T-cell (primary cell): Measurements from ENCODE around the gene CPN2. TPM values are rescaled to one million over a fixed set of nuclear protein-coding genes. Genes with fewer than 3 reads are reported as not detected.

Experiments
- ATAC-seq, 4 experiments: fragments of 200-7000 bp in 3 of 4; fragments of 150-1000 bp in 1 of 4; cut with Tn5 transposase; replicated peaks in 1 of 4; 1 replicate in 3 of 4; 2 replicates in 1 of 4; pipeline ENCODE4 v1.10.0; 2021; ENCODE audit warnings: moderate library complexity in 3 of 4, mild to moderate bottlenecking in 2 of 4, moderate number of reproducible peaks in 1 of 4
- CTCF ChIA-PET, 2 donors: fragments of 300-600 bp; sonication (Branson Sonifier 250); formaldehyde crosslinking; loops; one replicate each; lab custom pipeline; 2022; ENCODE audit warnings: antibody characterized with exemption in 2 of 2; lab: Charles Lee
- POLR2A ChIA-PET, 2 donors: fragments of 300-600 bp; sonication (Branson Sonifier 250); formaldehyde crosslinking; loops; one replicate each; lab custom pipeline; 2022; ENCODE audit warnings: antibody characterized with exemption in 2 of 2; lab: Charles Lee
- DNase-seq, 35 experiments: peaks; one replicate each; pipeline versions ENCODE4 v3.0.0 to v3.0.0-alpha.2; 2013 to 2023
- H3K27ac ChIP-seq: one replicate; pipeline ENCODE4 v1.5.1; 2013; ENCODE audit warnings: low read length
- H3K27me3 ChIP-seq, 2 experiments: replicated peaks in 1 of 2; 1 replicate in 1 of 2; 2 replicates in 1 of 2; pipeline versions ENCODE4 v1.6.1 to v1.7.0; 2013; ENCODE audit warnings: low read length in 1 of 2, mixed read lengths in 1 of 2; ENCODE audit not compliant: control insufficient read depth in 2 of 2, insufficient read depth in 2 of 2; ENCODE audit errors: extremely low read depth in 1 of 2
- H3K36me3 ChIP-seq, 2 donors: 1 replicate in 1 of 2; 2 replicates in 1 of 2; pipeline versions ENCODE4 v1.6.1 to v1.7.0; 2013; ENCODE audit warnings: low read length in 1 of 2; ENCODE audit not compliant: control insufficient read depth in 2 of 2, insufficient read depth in 1 of 2; ENCODE audit errors: extremely low read depth in 1 of 2
- H3K4me1 ChIP-seq, 2 experiments: 1 replicate in 1 of 2; 2 replicates in 1 of 2; pipeline versions ENCODE4 v1.6.1 to v1.7.0; 2013; ENCODE audit warnings: low read length in 2 of 2, mixed read lengths in 1 of 2; ENCODE audit not compliant: insufficient read depth in 2 of 2, control insufficient read depth in 1 of 2; ENCODE audit errors: extremely low read depth in 1 of 2
- H3K4me3 ChIP-seq, 2 donors: 1 replicate in 1 of 2; 2 replicates in 1 of 2; pipeline versions ENCODE4 v1.5.1 to v1.7.0; 2013; ENCODE audit warnings: mild to moderate bottlenecking in 2 of 2, low read length in 1 of 2, moderate library complexity in 1 of 2; ENCODE audit not compliant: control insufficient read depth in 1 of 2; ENCODE audit errors: extremely low read depth in 1 of 2
- H3K9me3 ChIP-seq: 2 replicates; pipeline ENCODE4 v1.7.0; 2013
- H3K27ac Mint-ChIP-seq, 2 donors: one replicate each; pipeline ENCODE4 v1.8.0; 2020 to 2021; ENCODE audit warnings: mild to moderate bottlenecking in 2 of 2, mixed read lengths in 2 of 2
- H3K27me3 Mint-ChIP-seq, 2 donors: one replicate each; pipeline ENCODE4 v1.8.0; 2021 to 2022; ENCODE audit warnings: mixed read lengths in 2 of 2
- H3K36me3 Mint-ChIP-seq: one replicate; pipeline ENCODE4 v1.8.0; 2021; ENCODE audit warnings: mixed read lengths
- H3K4me1 Mint-ChIP-seq, 3 donors: one replicate each; pipeline ENCODE4 v1.8.0; 2020 to 2022; ENCODE audit warnings: mixed read lengths in 3 of 3, mild to moderate bottlenecking in 1 of 3
- H3K4me3 Mint-ChIP-seq, 3 donors: one replicate each; pipeline ENCODE4 v1.8.0; 2020 to 2022; ENCODE audit warnings: mild to moderate bottlenecking in 3 of 3, mixed read lengths in 3 of 3, moderate library complexity in 3 of 3
- H3K9me3 Mint-ChIP-seq, 3 donors: one replicate each; pipeline ENCODE4 v1.8.0; 2020 to 2022; ENCODE audit warnings: mixed read lengths in 3 of 3
- WGBS: methylation state at CpG from one replicate; pipeline ENCODE4 v1.1.5; 2013; ENCODE audit warnings: missing lambda C conversion rate; ENCODE audit not compliant: insufficient coverage; 5-methylcytosine and 5-hydroxymethylcytosine counted together
- total RNA-seq, 35 experiments: library from RNA in 6 of 35; stranded (reverse) in 6 of 35; fragments of 120-200 nt in 1 of 35; gene quantifications; one replicate each; pipeline versions ENCODE4 v1.2.1 to v1.2.4 and lab custom pipeline; 2013 to 2026

CPN2 gene
- total RNA-seq, 5 donors from 2014 or later (not counting 1 experiment from before 2014, with no cell fraction given) = 0.12 to 0.13 TPM; not detected in 3

- no peak for ATAC-seq
- no peaks in the 10 kb centered on the region for H3K9me3 ChIP-seq
- POLR2A ChIA-PET = interaction anchor here in 1 of 2 donors (0.6 kb wide), 1 partner anchor 15 kb away, joined by 5 read pairs; no protein-coding TSS in a partner anchor
- no peaks in the 10 kb centered on the region for H3K4me1 ChIP-seq
- no peak overlapping the region for H3K27ac ChIP-seq
- 93% methylated on average over 11 of the region's 14 CpGs for WGBS
- H3K36me3 ChIP-seq = no peaks in the 10 kb centered on the region
- Mint-ChIP-seq H3K36me3 (no peaks in the 10 kb centered on the region), H3K27ac (no peak overlapping the region), H3K27me3 (peaks cover 12 to 17% of the 10 kb centered on the region in 2 donors), H3K9me3 (no peaks in the 10 kb centered on the region), H3K4me3 (no peak overlapping the region), H3K4me1 (no peaks in the 10 kb centered on the region)
- peaks cover 0 to 47% of the 10 kb centered on the region in 2 experiments for H3K27me3 ChIP-seq
- CTCF ChIA-PET = no interaction called here
- DNase-seq = no peak
- H3K4me3 ChIP-seq = no peak overlapping the region
Measured at GRCh38 chr3:194383276-194383940, 32.3 kb upstream of the CPN2 start.

DNA sequence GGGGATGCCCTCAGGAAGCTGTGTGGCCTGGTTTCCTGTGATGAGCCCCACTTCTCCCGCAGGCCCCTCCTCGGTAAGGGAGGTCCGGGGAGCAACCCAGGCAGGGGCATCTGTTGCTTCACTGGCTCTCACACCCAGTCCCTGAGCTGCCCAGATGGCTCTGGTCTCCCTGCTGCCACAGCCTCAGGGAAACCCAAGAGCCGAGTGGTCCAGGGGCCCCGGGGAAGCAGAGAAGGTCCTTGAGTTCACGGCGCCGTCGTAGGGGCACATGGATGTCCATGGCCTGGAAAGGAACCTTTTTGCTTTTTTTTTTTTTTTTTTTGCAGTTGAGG lies 31.7 kb upstream of the CPN2 start:
- DNase-seq = no peak
- Mint-ChIP-seq H3K4me3 (no peak overlapping the region), H3K27me3 (peaks cover 12 to 20% of the 10 kb centered on the region in 2 donors), H3K4me1 (no peaks in the 10 kb centered on the region), H3K36me3 (no peaks in the 10 kb centered on the region), H3K27ac (no peak overlapping the region), H3K9me3 (no peaks in the 10 kb centered on the region)
- Histone ChIP-seq H3K4me1 (no peaks in the 10 kb centered on the region), H3K27me3 (peaks cover 0 to 50% of the 10 kb centered on the region in 2 experiments), H3K9me3 (no peaks in the 10 kb centered on the region), H3K27ac (no peak overlapping the region), H3K4me3 (no peak overlapping the region), H3K36me3 (no peaks in the 10 kb centered on the region)
- WGBS = 88% methylated on average over 6 of the region's 9 CpGs
- CTCF ChIA-PET = no interaction called here
- POLR2A ChIA-PET = interaction anchor here in 1 of 2 donors (0.6 kb wide), 1 partner anchor 15 kb away, joined by 5 read pairs; no protein-coding TSS in a partner anchor
- ATAC-seq = peak in 1 of 4 experiments; percentile 27

DNA sequence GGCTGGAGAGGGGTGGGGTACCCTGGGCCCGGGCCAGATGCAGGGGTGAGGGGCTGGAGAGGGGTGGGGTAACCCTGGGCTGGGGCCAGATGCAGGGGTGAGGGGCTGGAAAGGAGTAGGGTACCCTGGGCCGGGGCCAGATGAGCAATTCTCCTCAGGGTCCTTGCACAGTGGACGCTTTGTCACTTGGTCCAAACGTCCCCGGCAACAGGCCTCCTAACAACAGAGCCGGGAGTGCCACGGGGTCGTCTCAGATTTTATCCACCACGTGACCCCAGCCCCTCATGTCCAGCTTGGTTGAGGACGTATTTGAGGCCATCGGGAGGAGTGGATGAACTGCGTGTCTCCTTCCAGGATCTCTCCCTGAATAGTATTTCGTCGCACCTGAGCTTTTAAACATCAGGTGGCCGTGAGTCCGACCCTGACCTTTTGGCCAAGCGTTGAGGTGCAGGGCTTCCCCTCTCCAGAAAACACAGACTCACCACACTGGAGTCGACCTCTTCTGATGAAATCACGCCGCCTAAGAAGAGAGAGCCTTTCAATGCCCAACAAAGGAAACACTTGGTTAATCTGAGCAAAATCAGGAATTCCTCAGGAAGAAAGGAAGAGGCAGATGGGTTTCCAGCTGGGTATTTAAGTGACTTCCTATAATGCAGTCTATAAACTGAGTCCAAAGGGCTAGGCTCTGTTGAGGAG lies 31.2 kb upstream of the CPN2 start:
- Histone ChIP-seq H3K4me1 (no peaks in the 10 kb centered on the region), H3K36me3 (no peaks in the 10 kb centered on the region), H3K9me3 (no peaks in the 10 kb centered on the region), H3K27ac (no peak overlapping the region), H3K4me3 (no peak overlapping the region), H3K27me3 (peaks cover 0 to 50% of the 10 kb centered on the region in 2 experiments)
- no peak for ATAC-seq
- DNase-seq = no peak
- WGBS = 83% methylated on average over 16 of the region's 20 CpGs
- H3K27me3 Mint-ChIP-seq = peaks cover 12 to 20% of the 10 kb centered on the region in 2 donors
- H3K4me1 Mint-ChIP-seq = no peaks in the 10 kb centered on the region
- no peaks in the 10 kb centered on the region for H3K36me3 Mint-ChIP-seq
- CTCF ChIA-PET = no interaction called here
- POLR2A ChIA-PET = no interaction called here
- no peak overlapping the region for H3K4me3 Mint-ChIP-seq
- no peak overlapping the region for H3K27ac Mint-ChIP-seq
- H3K9me3 Mint-ChIP-seq = no peaks in the 10 kb centered on the region

GRCh38 chr3:194381460-194381875 lies 30.3 kb upstream of the CPN2 start:
- 77% methylated on average over 17 of the region's 17 CpGs for WGBS
- Histone ChIP-seq H3K9me3 (no peaks in the 10 kb centered on the region), H3K4me3 (no peak overlapping the region), H3K4me1 (no peaks in the 10 kb centered on the region), H3K27me3 (peaks cover 0 to 50% of the 10 kb centered on the region in 2 experiments), H3K27ac (no peak overlapping the region), H3K36me3 (no peaks in the 10 kb centered on the region)
- Mint-ChIP-seq H3K4me3 (no peak overlapping the region), H3K9me3 (no peaks in the 10 kb centered on the region), H3K27me3 (peaks cover 12 to 20% of the 10 kb centered on the region in 2 donors), H3K36me3 (no peaks in the 10 kb centered on the region), H3K27ac (no peak overlapping the region), H3K4me1 (no peaks in the 10 kb centered on the region)
- POLR2A ChIA-PET = interaction anchor here in 1 of 2 donors (0.7 kb wide), 1 partner anchor 14 kb away, joined by 3 read pairs; no protein-coding TSS in a partner anchor
- DNase-seq = no peak
- CTCF ChIA-PET = no interaction called here
- ATAC-seq = no peak

- no peaks in the 10 kb centered on the region for H3K9me3 ChIP-seq
- H3K27ac Mint-ChIP-seq = no peak overlapping the region
- no peaks in the 10 kb centered on the region for H3K4me1 ChIP-seq
- no peaks in the 10 kb centered on the region for H3K36me3 ChIP-seq
- H3K4me3 ChIP-seq = no peak overlapping the region
- no peak for DNase-seq
- peaks cover 0 to 46% of the 10 kb centered on the region in 2 experiments for H3K27me3 ChIP-seq
- H3K4me1 Mint-ChIP-seq = no peaks in the 10 kb centered on the region
- no peak overlapping the region for H3K4me3 Mint-ChIP-seq
- no peaks in the 10 kb centered on the region for H3K36me3 Mint-ChIP-seq
- H3K9me3 Mint-ChIP-seq = no peaks in the 10 kb centered on the region
- 59% methylated on average over 5 of the region's 7 CpGs for WGBS
- ChIA-PET POLR2A (no interaction called here), CTCF (no interaction called here)
- ATAC-seq = no peak
- peaks cover 12 to 26% of the 10 kb centered on the region in 2 donors for H3K27me3 Mint-ChIP-seq
- no peak overlapping the region for H3K27ac ChIP-seq
Measured at GRCh38 chr3:194380326-194380725, 29.2 kb upstream of the CPN2 start.

- no peaks in the 10 kb centered on the region for H3K36me3 ChIP-seq
- Mint-ChIP-seq H3K9me3 (no peaks in the 10 kb centered on the region), H3K4me3 (no peak overlapping the region), H3K27ac (no peak overlapping the region), H3K4me1 (no peaks in the 10 kb centered on the region), H3K27me3 (peaks cover 12 to 30% of the 10 kb centered on the region in 2 donors), H3K36me3 (no peaks in the 10 kb centered on the region)
- no peak for DNase-seq
- WGBS = 60% methylated on average over 1 of the region's 9 CpGs
- H3K27ac ChIP-seq = no peak overlapping the region
- no peaks in the 10 kb centered on the region for H3K4me1 ChIP-seq
- no peaks in the 10 kb centered on the region for H3K9me3 ChIP-seq
- peaks cover 0 to 48% of the 10 kb centered on the region in 2 experiments for H3K27me3 ChIP-seq
- no peak overlapping the region for H3K4me3 ChIP-seq
- ATAC-seq = no peak
- POLR2A ChIA-PET = no interaction called here
- CTCF ChIA-PET = no interaction called here
Measured at GRCh38 chr3:194379651-194380050, 28.5 kb upstream of the CPN2 start.
